Panc1 (cell line): ENCODE results near the gene NPC1L1. TPM values are rescaled to one million over a fixed set of nuclear protein-coding genes. Genes with fewer than 3 reads are reported as not detected.

Source experiments
- ATAC-seq: fragments of 200-7000 bp; cut with Tn5 transposase; 2 replicates; pipeline ENCODE4 v1.9.1; 2020; ENCODE audit warnings: mild to moderate bottlenecking, moderate library complexity
- BruUV-seq: library from RNA; stranded (reverse); fragments of 400-500 nt; replicated peaks from 2 replicates; lab custom pipeline; 2021; lab: Mats Ljungman, UMichigan
- CTCF ChIA-PET: fragments of 300-600 bp; sonication (Branson Sonifier 250); formaldehyde crosslinking; loops from one replicate; lab custom pipeline; 2022; ENCODE audit warnings: antibody characterized with exemption; lab: Charles Lee
- POLR2A ChIA-PET: fragments of 300-600 bp; sonication (Branson Sonifier 250); formaldehyde crosslinking; loops from one replicate; lab custom pipeline; 2022; ENCODE audit warnings: antibody characterized with exemption; lab: Charles Lee
- DNase-seq: peaks from one replicate; pipeline ENCODE4 v3.0.0-alpha.2; 2010; ENCODE audit warnings: low read depth, low spot score
- H3K27ac ChIP-seq: 2 replicates; pipeline ENCODE4 v1.5.1; 2011; ENCODE audit warnings: mild to moderate bottlenecking, low read length, inconsistent platforms
- H3K27me3 ChIP-seq: fragments of 200-500 bp; sonication (Bioruptor generic); 2 replicates; pipeline ENCODE4 v1.6.0; 2014; ENCODE audit warnings: low read length, inconsistent platforms; ENCODE audit not compliant: control insufficient read depth, insufficient read depth
- H3K36me3 ChIP-seq: fragments of 200-500 bp; sonication (Bioruptor generic); 2 replicates; pipeline ENCODE4 v1.5.1; 2014; ENCODE audit warnings: inconsistent platforms, mild to moderate bottlenecking, low read length, moderate library complexity; ENCODE audit not compliant: control insufficient read depth, insufficient read depth
- H3K4me1 ChIP-seq: 2 replicates; pipeline ENCODE4 v1.5.1; 2011; ENCODE audit warnings: inconsistent platforms, mild to moderate bottlenecking, low read length, moderate library complexity; ENCODE audit not compliant: control insufficient read depth, insufficient read depth
- H3K4me3 ChIP-seq, 2 experiments: 2 replicates each; pipeline ENCODE4 v1.5.1; 2011 to 2012; ENCODE audit warnings: low read depth in 2 of 2, low read length in 2 of 2, mild to moderate bottlenecking in 2 of 2, inconsistent platforms in 1 of 2, moderate library complexity in 1 of 2
- H3K9me3 ChIP-seq: fragments of 200-500 bp; sonication (Bioruptor generic); 2 replicates; pipeline ENCODE4 v1.5.1; 2014; ENCODE audit warnings: low read depth, mild to moderate bottlenecking, inconsistent platforms, low read length, moderate library complexity; ENCODE audit not compliant: control insufficient read depth, insufficient read depth
- POLR2AphosphoS5 ChIP-seq: IDR thresholded peaks from 2 replicates; pipeline ENCODE4 v1.6.1; 2012; ENCODE audit warnings: mild to moderate bottlenecking, low read depth, low read length, moderate library complexity
- SIN3A ChIP-seq: IDR thresholded peaks from 2 replicates; pipeline ENCODE4 v1.6.1; 2012; ENCODE audit warnings: low read depth, mild to moderate bottlenecking, low read length, moderate library complexity, borderline replicate concordance; ENCODE audit not compliant: insufficient read depth
- TCF7L2 ChIP-seq: IDR thresholded peaks from 2 replicates; pipeline ENCODE4 v1.6.1; 2011; ENCODE audit warnings: mild to moderate bottlenecking, low read depth, low read length, inconsistent platforms
- in situ Hi-C: cut with HindIII; loops from 2 replicates; pipeline ENCODE4 v1.10.0; 2016; ENCODE audit warnings: low sequenced_read_pairs, low pct_unique_long_range_greater_than_20kb
- intact Hi-C: fragments of 100-400 bp; cut with micrococcal nuclease; formaldehyde crosslinking; loops from one replicate; pipeline ENCODE4 v1.10.0; 2022; ENCODE audit not compliant: unreplicated experiment
- total RNA-seq: library from RNA; stranded (reverse); gene quantifications from one replicate; pipeline ENCODE4 v1.2.1, GENCODE V29; 2021; ENCODE audit not compliant: unreplicated experiment
- TF ChIP-seq, protein P1 (sequence below), 2 experiments: IDR thresholded peaks; 2 replicates each; pipeline ENCODE4 v1.6.1; 2011 to 2012; ENCODE audit warnings: low read depth in 2 of 2, control low read depth in 1 of 2, low read length in 1 of 2, mild to moderate bottlenecking in 1 of 2, moderate library complexity in 1 of 2; ENCODE audit not compliant: insufficient read depth in 1 of 2
- TF ChIP-seq, protein P2 (sequence below): fragments of 450-650 bp; IDR thresholded peaks from 2 replicates; pipeline ENCODE4 v1.5.1; 2017; ENCODE audit warnings: mild to moderate bottlenecking

Gene NPC1L1
- total RNA-seq, 1 experiment from 2014 or later, result not detected

DNA sequence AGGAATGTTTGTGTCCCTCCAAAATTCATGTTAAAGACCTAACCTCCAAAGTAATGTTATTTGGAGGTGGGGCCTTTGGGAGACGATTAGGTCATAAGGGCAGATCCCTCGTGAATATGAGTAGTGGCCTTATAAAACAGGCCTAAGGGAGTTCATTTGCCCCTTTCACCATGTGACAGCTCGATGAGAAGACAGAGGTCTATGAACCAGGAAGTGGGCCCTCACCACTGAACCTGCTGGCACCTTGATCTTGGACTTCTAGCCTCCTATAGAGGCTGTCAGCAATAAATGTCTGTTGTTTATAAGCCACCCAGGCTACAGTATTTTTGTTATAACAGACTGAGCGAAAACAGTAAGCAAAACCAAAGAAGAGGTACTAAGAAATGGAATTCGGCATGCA is 64.8 kb downstream of the NPC1L1 start:
- DNase-seq, result no peak
- Histone ChIP-seq H3K27me3 (no peaks in the 10 kb centered on the region), H3K4me1 (peaks cover 10% of the 10 kb centered on the region), H3K36me3 (peaks cover 21% of the 10 kb centered on the region), H3K27ac (no peak overlapping the region), H3K4me3 (no peak overlapping the region), H3K9me3 (no peaks in the 10 kb centered on the region)
- ChIA-PET CTCF (no interaction called here), POLR2A (interaction anchor here (0.5 kb wide), 1 partner anchor 148 kb away, joined by 16 read pairs; no protein-coding TSS in a partner anchor)
- TF ChIP-seq, protein P1, sequence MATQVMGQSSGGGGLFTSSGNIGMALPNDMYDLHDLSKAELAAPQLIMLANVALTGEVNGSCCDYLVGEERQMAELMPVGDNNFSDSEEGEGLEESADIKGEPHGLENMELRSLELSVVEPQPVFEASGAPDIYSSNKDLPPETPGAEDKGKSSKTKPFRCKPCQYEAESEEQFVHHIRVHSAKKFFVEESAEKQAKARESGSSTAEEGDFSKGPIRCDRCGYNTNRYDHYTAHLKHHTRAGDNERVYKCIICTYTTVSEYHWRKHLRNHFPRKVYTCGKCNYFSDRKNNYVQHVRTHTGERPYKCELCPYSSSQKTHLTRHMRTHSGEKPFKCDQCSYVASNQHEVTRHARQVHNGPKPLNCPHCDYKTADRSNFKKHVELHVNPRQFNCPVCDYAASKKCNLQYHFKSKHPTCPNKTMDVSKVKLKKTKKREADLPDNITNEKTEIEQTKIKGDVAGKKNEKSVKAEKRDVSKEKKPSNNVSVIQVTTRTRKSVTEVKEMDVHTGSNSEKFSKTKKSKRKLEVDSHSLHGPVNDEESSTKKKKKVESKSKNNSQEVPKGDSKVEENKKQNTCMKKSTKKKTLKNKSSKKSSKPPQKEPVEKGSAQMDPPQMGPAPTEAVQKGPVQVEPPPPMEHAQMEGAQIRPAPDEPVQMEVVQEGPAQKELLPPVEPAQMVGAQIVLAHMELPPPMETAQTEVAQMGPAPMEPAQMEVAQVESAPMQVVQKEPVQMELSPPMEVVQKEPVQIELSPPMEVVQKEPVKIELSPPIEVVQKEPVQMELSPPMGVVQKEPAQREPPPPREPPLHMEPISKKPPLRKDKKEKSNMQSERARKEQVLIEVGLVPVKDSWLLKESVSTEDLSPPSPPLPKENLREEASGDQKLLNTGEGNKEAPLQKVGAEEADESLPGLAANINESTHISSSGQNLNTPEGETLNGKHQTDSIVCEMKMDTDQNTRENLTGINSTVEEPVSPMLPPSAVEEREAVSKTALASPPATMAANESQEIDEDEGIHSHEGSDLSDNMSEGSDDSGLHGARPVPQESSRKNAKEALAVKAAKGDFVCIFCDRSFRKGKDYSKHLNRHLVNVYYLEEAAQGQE (IDR thresholded peaks at IDR 0.05; ENCODE audit: insufficient read depth in 1 of 2, low read depth in 2 of 2, low read length in 1 of 2), result no peak
- TF ChIP-seq SIN3A, result no peak
- TF ChIP-seq POLR2AphosphoS5, result no peak
- no peak for TF ChIP-seq TCF7L2
- TF ChIP-seq, protein P2, sequence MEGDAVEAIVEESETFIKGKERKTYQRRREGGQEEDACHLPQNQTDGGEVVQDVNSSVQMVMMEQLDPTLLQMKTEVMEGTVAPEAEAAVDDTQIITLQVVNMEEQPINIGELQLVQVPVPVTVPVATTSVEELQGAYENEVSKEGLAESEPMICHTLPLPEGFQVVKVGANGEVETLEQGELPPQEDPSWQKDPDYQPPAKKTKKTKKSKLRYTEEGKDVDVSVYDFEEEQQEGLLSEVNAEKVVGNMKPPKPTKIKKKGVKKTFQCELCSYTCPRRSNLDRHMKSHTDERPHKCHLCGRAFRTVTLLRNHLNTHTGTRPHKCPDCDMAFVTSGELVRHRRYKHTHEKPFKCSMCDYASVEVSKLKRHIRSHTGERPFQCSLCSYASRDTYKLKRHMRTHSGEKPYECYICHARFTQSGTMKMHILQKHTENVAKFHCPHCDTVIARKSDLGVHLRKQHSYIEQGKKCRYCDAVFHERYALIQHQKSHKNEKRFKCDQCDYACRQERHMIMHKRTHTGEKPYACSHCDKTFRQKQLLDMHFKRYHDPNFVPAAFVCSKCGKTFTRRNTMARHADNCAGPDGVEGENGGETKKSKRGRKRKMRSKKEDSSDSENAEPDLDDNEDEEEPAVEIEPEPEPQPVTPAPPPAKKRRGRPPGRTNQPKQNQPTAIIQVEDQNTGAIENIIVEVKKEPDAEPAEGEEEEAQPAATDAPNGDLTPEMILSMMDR, result no peak
- ATAC-seq, result no peak
- in situ Hi-C loops, result no loop called here
- no TSS peak for BruUV-seq
- intact Hi-C loops, result no loop called here

DNA sequence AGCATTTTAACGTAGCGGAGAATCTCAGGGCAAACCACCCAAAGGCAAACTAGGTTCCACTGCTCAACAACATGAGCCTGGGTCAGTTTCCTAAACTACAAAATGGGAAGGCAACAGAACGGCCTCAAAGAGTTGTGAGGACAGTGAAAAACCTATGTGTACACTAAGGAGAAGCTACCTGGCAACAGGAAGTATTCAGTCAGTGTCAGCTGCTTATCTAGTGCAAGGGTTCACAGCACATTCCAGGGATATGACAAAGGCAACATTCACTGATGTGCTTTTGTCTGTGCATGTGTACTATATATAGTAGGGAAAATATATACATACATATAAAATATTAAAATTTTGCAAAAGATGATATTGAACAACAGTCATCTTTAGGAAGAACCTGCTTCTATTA is 67.8 kb downstream of the NPC1L1 start:
- DNase-seq (no peak), ATAC-seq (peak; percentile 43; the same call in 1 of the 2 replicates)
- Histone ChIP-seq H3K9me3 (no peaks in the 10 kb centered on the region), H3K4me3 (no peak overlapping the region), H3K4me1 (peaks cover 10% of the 10 kb centered on the region), H3K27ac (no peak overlapping the region), H3K27me3 (no peaks in the 10 kb centered on the region), H3K36me3 (peaks cover 13% of the 10 kb centered on the region)
- intact Hi-C loops, result no loop called here
- CTCF ChIA-PET, result no interaction called here
- TF ChIP-seq, protein P1 (IDR thresholded peaks at IDR 0.05; ENCODE audit: insufficient read depth in 1 of 2, low read depth in 2 of 2, low read length in 1 of 2), result no peak
- TF ChIP-seq SIN3A, result no peak
- TF ChIP-seq POLR2AphosphoS5, result no peak
- TF ChIP-seq, protein P2, result no peak
- TF ChIP-seq TCF7L2, result no peak
- POLR2A ChIA-PET, result no interaction called here
- in situ Hi-C loops, result no loop called here
- BruUV-seq, result no TSS peak
